ENCODE results near the gene POLN. TPM values are rescaled to one million over a fixed set of nuclear protein-coding genes. Genes with fewer than 3 reads are reported as not detected.

The POLN gene
- total and polyA plus RNA-seq, 4 donors: 4.6 to 8.9 (median 6.8) TPM

DNA sequence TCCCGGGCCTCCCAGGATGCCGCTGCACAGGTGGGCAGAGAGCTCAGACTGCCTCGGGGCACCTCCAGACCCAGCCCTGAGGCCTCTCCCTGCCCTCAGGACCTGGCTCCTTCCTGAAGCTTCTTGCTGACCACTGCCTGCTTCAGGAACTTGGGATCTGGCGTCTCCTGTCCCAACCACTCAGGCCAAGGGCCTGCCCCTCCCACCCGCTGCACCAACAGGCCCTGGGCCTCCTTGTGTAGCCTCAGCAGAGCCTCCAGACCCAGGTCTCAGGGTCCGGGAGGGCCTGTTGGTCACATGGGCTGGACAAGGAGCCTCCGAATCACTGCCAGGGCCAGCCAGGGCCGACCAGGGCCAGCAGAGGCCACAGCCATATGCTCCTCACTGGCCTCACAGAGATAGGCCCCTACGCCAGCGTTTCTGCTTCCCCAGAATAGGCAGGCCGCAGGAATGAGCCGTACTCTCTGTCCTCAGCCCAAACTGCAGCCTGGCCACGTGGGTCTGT is 17.2 kb upstream of the POLN start:
- Histone ChIP-seq H3K9me3 (ENCODE audit: control insufficient read depth, insufficient read depth, low read length) (no peaks in the 10 kb centered on the region), H3K36me3 (ENCODE audit: control insufficient read depth, insufficient read depth, low read length) (peaks cover 64% of the 10 kb centered on the region), H3K4me3 (ENCODE audit: low read depth, low read length) (no peak overlapping the region), H3K4me1 (ENCODE audit: control insufficient read depth, insufficient read depth, low read length) (peaks cover 80% of the 10 kb centered on the region), H3K27ac (ENCODE audit: low read depth, low read length) (no peak overlapping the region), H3K27me3 (ENCODE audit: control insufficient read depth, insufficient read depth, low read length) (no peaks in the 10 kb centered on the region)
- 89% methylated on average over 13 of the region's 13 CpGs for WGBS (ENCODE audit: insufficient coverage)
- DNase-seq (ENCODE audit: low read depth in 4 of 6, low spot score in 6 of 6): no peak

DNA sequence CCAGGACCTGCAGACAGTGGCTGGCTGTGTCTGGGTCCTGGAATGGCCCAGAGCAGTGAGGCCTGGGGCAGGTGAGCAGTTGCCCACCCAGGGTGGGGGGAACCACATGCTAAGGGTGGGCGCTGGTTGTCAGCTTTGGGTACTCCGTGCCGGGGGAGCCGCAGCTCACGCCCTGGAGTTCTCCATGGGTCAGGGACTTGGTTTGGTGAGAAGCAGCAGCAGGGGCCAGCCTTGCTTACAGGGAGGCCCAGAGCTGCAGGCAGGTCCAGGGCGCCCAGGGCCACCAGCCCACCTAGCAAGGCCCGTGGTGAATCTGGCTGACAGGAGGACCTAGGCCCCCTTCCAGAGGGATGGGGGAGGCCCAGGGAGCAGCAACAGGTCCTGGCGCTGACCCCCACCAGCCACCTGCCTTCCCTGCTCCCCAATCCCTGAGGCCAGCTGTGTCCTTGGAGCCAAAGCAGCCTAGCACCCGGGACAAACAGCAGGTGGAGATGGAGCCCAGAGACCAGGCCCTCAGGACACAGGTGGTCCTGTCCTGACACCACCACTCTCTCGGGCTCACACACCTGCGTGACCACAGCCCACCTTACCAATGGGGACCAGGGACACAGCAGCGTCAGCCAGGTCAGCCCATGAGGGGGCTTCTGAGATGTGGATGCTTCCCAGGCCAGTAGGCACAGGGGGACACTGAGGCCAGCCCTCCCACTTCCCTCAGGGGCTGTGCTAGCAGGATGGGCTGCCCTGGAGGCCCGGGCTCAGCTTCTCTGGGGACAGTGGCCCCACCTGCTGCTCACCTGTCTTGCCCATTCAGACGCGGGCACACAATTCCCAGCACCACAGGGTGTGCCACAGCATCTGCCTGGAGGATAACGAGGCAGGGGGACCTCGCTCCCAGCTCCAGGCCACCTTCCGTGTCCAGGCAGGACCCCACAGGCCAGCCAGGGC is 16.4 kb upstream of the POLN start:
- Histone ChIP-seq H3K9me3 (ENCODE audit: control insufficient read depth, insufficient read depth, low read length) (no peaks in the 10 kb centered on the region), H3K27me3 (ENCODE audit: control insufficient read depth, insufficient read depth, low read length) (no peaks in the 10 kb centered on the region), H3K36me3 (ENCODE audit: control insufficient read depth, insufficient read depth, low read length) (peaks cover 70% of the 10 kb centered on the region), H3K27ac (ENCODE audit: low read depth, low read length) (no peak overlapping the region), H3K4me3 (ENCODE audit: low read depth, low read length) (no peak overlapping the region), H3K4me1 (ENCODE audit: control insufficient read depth, insufficient read depth, low read length) (peaks cover 73% of the 10 kb centered on the region)
- WGBS (ENCODE audit: insufficient coverage): 93% methylated on average over 18 of the region's 18 CpGs
- no peak for DNase-seq (ENCODE audit: low read depth in 4 of 6, low spot score in 6 of 6)

DNA sequence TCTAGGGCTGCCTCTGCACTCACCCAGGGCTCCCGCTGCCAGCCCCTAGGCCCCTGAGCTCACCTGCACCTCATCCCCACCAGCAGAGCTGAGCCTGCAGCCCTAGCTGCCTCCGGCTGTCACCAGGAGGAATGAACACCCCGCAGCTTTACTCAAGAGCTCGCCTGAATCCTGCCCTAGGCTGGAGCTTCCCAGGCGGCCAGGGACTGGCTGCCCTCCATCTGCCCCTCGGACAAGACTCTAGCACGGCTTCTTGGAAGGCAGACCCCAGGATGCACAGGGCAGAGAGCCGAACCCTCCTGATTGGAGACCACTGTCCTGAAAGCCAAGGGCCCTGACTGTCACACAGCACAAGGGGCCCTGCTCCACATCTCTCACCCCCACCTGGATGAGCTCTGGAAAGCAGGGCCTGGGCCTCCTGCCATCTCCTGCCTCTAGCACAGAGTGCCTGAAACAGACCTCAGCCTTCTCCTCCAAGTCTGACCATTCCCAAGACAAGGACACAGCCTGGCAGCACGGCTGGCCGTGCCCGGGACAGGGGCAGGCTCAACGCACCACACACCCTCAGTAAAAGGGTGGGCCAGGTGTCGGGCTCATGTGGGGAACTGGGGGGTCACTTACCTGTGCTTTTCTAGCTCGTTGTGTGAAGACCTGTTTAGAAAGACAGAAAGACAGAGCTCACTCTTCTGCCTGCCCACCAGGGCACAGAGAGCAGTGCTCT is 15.6 kb upstream of the POLN start:
- WGBS (ENCODE audit: insufficient coverage): 86% methylated on average over 14 of the region's 14 CpGs
- Histone ChIP-seq H3K9me3 (ENCODE audit: control insufficient read depth, insufficient read depth, low read length) (no peaks in the 10 kb centered on the region), H3K36me3 (ENCODE audit: control insufficient read depth, insufficient read depth, low read length) (peaks cover 79% of the 10 kb centered on the region), H3K27ac (ENCODE audit: low read depth, low read length) (no peak overlapping the region), H3K27me3 (ENCODE audit: control insufficient read depth, insufficient read depth, low read length) (no peaks in the 10 kb centered on the region), H3K4me3 (ENCODE audit: low read depth, low read length) (no peak overlapping the region), H3K4me1 (ENCODE audit: control insufficient read depth, insufficient read depth, low read length) (peaks cover 64% of the 10 kb centered on the region)
- no peak for DNase-seq (ENCODE audit: low read depth in 4 of 6, low spot score in 6 of 6)

DNA sequence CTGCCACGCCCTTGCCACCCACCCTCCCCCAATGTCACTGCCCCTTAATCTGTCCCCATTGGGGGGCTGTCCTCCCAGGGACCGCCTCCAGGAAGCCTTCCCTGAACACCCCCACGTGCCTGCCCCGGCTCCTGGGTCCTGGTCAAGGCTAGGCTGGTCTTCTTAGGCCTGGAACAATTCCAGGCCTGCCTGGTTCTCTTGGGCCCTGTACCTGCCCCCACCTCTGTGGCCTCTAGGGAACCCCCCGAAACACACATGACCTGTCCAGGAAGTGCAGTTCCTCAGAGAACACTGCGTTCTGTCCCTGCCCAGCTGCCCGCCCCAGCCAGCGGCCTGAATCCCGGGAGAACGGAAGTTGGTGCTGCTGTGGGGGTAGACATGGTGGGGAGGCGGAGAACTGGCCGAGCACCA is 14.9 kb upstream of the POLN start:
- peaks cover 64% of the 10 kb centered on the region for H3K4me1 ChIP-seq (ENCODE audit: control insufficient read depth, insufficient read depth, low read length)
- H3K27ac ChIP-seq (ENCODE audit: low read depth, low read length): peak overlapping the region; percentile 72
- WGBS (ENCODE audit: insufficient coverage): 68% methylated on average over 10 of the region's 12 CpGs

DNA sequence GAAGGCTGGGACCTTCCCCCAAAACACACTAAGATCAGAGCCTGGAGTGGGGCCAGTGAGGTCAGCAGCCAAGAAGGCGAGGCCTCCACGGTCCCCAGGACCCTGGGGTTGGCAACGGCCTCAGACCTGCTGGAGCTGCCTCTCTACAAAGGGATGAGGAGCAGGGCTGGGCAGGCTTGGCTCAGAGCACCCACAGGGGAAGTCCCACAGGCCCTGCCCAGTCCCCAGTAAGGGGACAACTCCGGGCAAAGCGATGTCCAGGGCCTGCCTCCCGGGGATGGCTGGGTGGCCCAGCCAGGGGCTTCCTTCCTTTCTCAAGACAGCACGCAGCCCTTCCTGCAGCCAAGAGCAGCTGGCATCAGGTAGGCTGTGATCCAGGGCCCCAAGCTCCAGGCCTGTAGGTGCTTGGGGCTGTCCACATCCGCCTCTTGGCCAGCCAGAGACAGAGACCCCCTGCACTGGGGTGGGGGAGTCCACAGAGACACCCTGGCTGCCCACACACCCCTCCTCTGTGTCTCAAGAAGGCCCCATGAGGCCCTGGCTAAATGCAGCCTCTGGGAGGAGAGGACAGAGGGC is 14.3 kb upstream of the POLN start:
- peak in 1 of 6 donors; percentile 35 for DNase-seq (ENCODE audit: low read depth in 4 of 6, low spot score in 6 of 6)
- no peaks in the 10 kb centered on the region for H3K9me3 ChIP-seq (ENCODE audit: control insufficient read depth, insufficient read depth, low read length)
- 46% methylated on average over 8 of the region's 8 CpGs for WGBS (ENCODE audit: insufficient coverage)
- no peaks in the 10 kb centered on the region for H3K27me3 ChIP-seq (ENCODE audit: control insufficient read depth, insufficient read depth, low read length)
- H3K4me1 ChIP-seq (ENCODE audit: control insufficient read depth, insufficient read depth, low read length): peaks cover 64% of the 10 kb centered on the region
- H3K4me3 ChIP-seq (ENCODE audit: low read depth, low read length): no peak overlapping the region
- peaks cover 92% of the 10 kb centered on the region for H3K36me3 ChIP-seq (ENCODE audit: control insufficient read depth, insufficient read depth, low read length)
- peak overlapping the region; percentile 72 for H3K27ac ChIP-seq (ENCODE audit: low read depth, low read length)

More for the DNA sequence above, 14.9 kb upstream of the POLN start:
- Histone ChIP-seq H3K27me3 (ENCODE audit: control insufficient read depth, insufficient read depth, low read length) (no peaks in the 10 kb centered on the region), H3K9me3 (ENCODE audit: control insufficient read depth, insufficient read depth, low read length) (no peaks in the 10 kb centered on the region), H3K36me3 (ENCODE audit: control insufficient read depth, insufficient read depth, low read length) (peaks cover 86% of the 10 kb centered on the region), H3K4me3 (ENCODE audit: low read depth, low read length) (no peak overlapping the region)
- DNase-seq (ENCODE audit: low read depth in 4 of 6, low spot score in 6 of 6): no peak

DNA sequence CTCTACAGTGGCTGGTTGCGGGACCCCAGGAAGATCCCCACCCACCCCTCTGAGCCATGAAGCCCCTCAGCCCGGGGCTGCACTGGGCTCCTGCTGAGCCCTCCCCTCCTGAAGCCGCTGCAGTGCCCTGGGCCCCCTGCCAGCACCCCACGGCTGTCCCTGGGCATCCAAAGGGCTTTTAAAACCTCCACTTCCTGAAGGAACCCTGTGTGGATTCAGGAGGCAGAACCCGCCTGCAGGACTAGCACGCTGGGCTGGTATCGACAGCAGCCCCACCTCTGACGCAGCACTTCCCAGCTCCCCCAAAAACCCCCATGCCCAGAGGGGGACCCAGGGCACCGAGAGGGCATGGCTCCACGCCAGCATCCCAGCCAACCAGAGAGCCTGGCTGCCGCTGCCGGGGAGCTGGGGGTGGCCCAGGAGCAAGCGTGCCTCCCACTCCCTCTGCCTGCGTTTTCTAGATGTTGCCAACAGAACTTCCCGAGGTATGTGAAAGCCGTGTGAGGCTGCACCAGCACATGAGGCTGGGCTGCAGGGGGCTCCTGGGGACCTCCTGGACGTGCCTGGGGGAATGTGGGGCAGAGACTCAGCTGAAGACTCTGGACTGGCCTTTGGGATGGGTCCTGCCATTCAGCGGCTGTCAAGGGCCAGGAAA is 13.7 kb upstream of the POLN start:
- no peak overlapping the region for H3K4me3 ChIP-seq (ENCODE audit: low read depth, low read length)
- H3K27ac ChIP-seq (ENCODE audit: low read depth, low read length): peak overlapping the region; percentile 72
- 17% methylated on average over 16 of the region's 18 CpGs for WGBS (ENCODE audit: insufficient coverage)
- peaks cover 95% of the 10 kb centered on the region for H3K36me3 ChIP-seq (ENCODE audit: control insufficient read depth, insufficient read depth, low read length)
- peak in 2 of 6 donors; percentile 61 to 64 for DNase-seq (ENCODE audit: low read depth in 4 of 6, low spot score in 6 of 6)
- no peaks in the 10 kb centered on the region for H3K27me3 ChIP-seq (ENCODE audit: control insufficient read depth, insufficient read depth, low read length)
- H3K4me1 ChIP-seq (ENCODE audit: control insufficient read depth, insufficient read depth, low read length): peaks cover 58% of the 10 kb centered on the region
- no peaks in the 10 kb centered on the region for H3K9me3 ChIP-seq (ENCODE audit: control insufficient read depth, insufficient read depth, low read length)

DNA sequence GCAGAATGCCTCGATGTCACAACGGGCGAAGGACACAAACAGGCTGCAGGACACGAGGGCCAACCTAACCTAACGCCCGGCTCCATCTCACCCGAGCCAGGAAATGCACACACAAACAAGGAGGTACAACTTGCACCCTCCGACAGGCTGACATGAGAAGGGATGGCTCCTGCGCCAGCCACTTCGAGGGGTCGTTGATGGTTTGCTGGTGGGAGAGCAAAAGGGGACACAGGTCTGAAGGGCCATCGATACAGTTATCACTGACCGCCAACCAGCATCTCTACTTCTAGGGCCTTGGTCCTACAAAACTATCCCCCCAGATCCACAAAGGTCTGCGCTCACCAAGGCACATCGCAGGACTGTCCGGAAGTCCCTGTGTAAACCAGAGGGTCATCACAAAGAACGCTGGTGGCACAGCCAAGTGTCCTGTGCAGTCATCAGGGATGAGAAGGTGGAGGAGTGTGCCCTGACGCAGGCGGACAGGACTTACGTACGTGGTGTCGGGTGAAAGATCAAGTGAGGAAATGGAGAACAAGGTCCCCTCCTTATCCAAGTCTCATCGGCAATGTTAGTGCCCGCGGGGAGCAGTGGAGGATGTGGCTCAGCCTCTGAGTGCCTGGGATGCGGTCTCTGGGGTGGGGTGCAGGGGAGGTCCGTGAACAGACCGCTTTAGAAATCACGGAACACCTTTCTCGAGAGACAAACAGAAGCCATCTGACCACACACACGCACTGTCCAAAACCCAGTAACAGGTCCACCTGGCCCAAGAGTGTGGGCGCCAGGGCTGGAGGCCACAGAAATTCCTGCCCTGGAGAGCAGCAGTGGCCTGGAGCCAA is 13.0 kb upstream of the POLN start:
- no peaks in the 10 kb centered on the region for H3K27me3 ChIP-seq (ENCODE audit: control insufficient read depth, insufficient read depth, low read length)
- no peaks in the 10 kb centered on the region for H3K9me3 ChIP-seq (ENCODE audit: control insufficient read depth, insufficient read depth, low read length)
- WGBS (ENCODE audit: insufficient coverage): 88% methylated on average over 29 of the region's 32 CpGs
- no peak overlapping the region for H3K4me3 ChIP-seq (ENCODE audit: low read depth, low read length)
- H3K27ac ChIP-seq (ENCODE audit: low read depth, low read length): no peak overlapping the region
- DNase-seq (ENCODE audit: low read depth in 4 of 6, low spot score in 6 of 6): no peak
- H3K36me3 ChIP-seq (ENCODE audit: control insufficient read depth, insufficient read depth, low read length): peaks cover 95% of the 10 kb centered on the region
- H3K4me1 ChIP-seq (ENCODE audit: control insufficient read depth, insufficient read depth, low read length): peaks cover 50% of the 10 kb centered on the region

DNA sequence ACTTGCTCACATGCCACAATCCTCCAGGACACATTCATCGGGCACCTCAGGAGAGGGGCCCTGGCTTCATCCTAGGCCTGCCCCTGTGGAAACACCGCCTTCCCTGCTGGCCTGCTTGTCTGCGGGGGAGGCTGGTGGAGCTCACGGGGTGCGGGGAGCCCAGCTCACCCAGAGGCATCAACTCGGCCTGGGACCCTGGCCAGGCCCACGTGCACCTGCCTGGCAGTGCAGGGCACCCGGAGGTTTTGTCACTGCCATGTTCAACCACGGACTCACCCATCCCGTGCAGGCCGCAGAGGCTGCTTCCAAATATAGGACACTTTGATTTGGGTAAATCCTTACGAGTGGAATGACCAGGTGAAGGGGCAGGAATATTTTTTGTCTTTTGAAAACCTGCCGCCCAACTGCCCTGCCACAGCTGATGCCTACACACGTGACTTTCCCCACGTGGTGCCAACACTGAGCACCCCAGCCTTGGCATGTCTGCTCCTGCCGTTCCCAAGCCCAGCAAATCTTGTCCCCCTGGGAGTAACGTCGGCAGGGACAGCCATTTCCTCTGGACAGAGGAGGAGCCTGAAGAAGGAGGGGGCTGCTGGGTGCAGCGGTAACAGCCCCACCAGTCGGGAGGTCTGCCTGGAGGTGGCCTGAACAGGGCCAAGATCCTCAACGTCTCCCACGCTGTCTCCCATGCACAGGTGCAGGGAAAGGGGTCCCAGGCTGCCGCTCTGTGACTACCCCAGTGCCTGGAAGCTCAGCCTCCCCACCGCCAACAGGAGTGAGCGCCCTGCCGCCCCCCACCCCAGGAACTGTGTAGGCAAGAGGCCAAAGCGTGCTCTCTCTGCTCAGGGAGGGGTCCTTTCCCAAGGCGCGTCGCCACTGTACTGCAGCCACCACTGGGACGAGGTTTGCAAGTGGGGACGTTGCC is 11.5 kb upstream of the POLN start:
- peaks cover 95% of the 10 kb centered on the region for H3K36me3 ChIP-seq (ENCODE audit: control insufficient read depth, insufficient read depth, low read length)
- DNase-seq (ENCODE audit: low read depth in 4 of 6, low spot score in 6 of 6): no peak
- no peaks in the 10 kb centered on the region for H3K9me3 ChIP-seq (ENCODE audit: control insufficient read depth, insufficient read depth, low read length)
- H3K4me1 ChIP-seq (ENCODE audit: control insufficient read depth, insufficient read depth, low read length): peaks cover 36% of the 10 kb centered on the region
- 86% methylated on average over 32 of the region's 32 CpGs for WGBS (ENCODE audit: insufficient coverage)
- H3K4me3 ChIP-seq (ENCODE audit: low read depth, low read length): no peak overlapping the region
- H3K27me3 ChIP-seq (ENCODE audit: control insufficient read depth, insufficient read depth, low read length): no peaks in the 10 kb centered on the region
- no peak overlapping the region for H3K27ac ChIP-seq (ENCODE audit: low read depth, low read length)

Measured in spinal cord (tissue), 10 donors.